MCF 10A (cell line): ENCODE results near the gene FBRSL1. TPM values are rescaled to one million over a fixed set of nuclear protein-coding genes. Genes with fewer than 3 reads are reported as not detected.
"Not testable (repeated sequence)": the region's sequence is repeated elsewhere in the genome, so short reads cannot be mapped to it uniquely, and the experiment has no call there.

Experiments used
- BruUV-seq: library from RNA; stranded (reverse); fragments of 400-500 nt; replicated peaks from 2 replicates; lab custom pipeline; 2021; lab: Mats Ljungman, UMichigan
- CTCF ChIA-PET: fragments of 300-600 bp; sonication (Branson Sonifier 250); formaldehyde crosslinking; extraction: SDS; loops from one replicate; lab custom pipeline; 2021; ENCODE audit warnings: antibody characterized with exemption, inconsistent platforms; lab: Yijun Ruan, JAX
- POLR2A ChIA-PET: fragments of 300-600, 350-650 bp; sonication (Branson Sonifier 250); formaldehyde crosslinking; extraction: SDS; loops from one replicate; lab custom pipeline; 2020; ENCODE audit warnings: antibody characterized with exemption, inconsistent platforms; lab: Yijun Ruan, JAX
- DNase-seq: peaks from one replicate; pipeline ENCODE4 v3.0.0-alpha.2; 2018; ENCODE audit not compliant: unreplicated experiment
- H3K27ac Mint-ChIP-seq: one replicate; pipeline ENCODE4 v1.8.0; 2022; ENCODE audit warnings: mild to moderate bottlenecking, low read depth, mixed read lengths; ENCODE audit not compliant: unreplicated experiment
- H3K27me3 Mint-ChIP-seq: one replicate; pipeline ENCODE4 v1.8.0; 2022; ENCODE audit warnings: mixed read lengths; ENCODE audit not compliant: insufficient read depth, unreplicated experiment
- H3K36me3 Mint-ChIP-seq: one replicate; pipeline ENCODE4 v1.8.0; 2022; ENCODE audit warnings: mild to moderate bottlenecking, moderate library complexity, mixed read lengths; ENCODE audit not compliant: insufficient read depth, unreplicated experiment
- H3K4me1 Mint-ChIP-seq: one replicate; pipeline ENCODE4 v1.8.0; 2022; ENCODE audit warnings: mixed read lengths; ENCODE audit not compliant: insufficient read depth, unreplicated experiment
- H3K4me3 Mint-ChIP-seq: one replicate; pipeline ENCODE4 v1.8.0; 2022; ENCODE audit warnings: mild to moderate bottlenecking, moderate library complexity, mixed read lengths; ENCODE audit not compliant: unreplicated experiment
- H3K9me3 Mint-ChIP-seq: one replicate; pipeline ENCODE4 v1.8.0; 2022; ENCODE audit warnings: mixed read lengths; ENCODE audit not compliant: unreplicated experiment
- intact Hi-C: fragments of 100-400 bp; cut with micrococcal nuclease; formaldehyde crosslinking; loops from 2 replicates; pipeline ENCODE4 v1.14.1; 2022
- total RNA-seq: library from RNA; stranded (reverse); gene quantifications from 2 replicates; pipeline ENCODE4 v1.2.3, GENCODE V29; 2022
- TF ChIP-seq, protein P1 (sequence below): fragments of 200-600 bp; IDR thresholded peaks from one replicate; pipeline ENCODE4 v1.8.0; 2022; ENCODE audit warnings: antibody characterized with exemption, mild to moderate bottlenecking; ENCODE audit not compliant: unreplicated experiment

Gene FBRSL1
- total RNA-seq, 1 experiment from 2014 or later = 47.4 TPM

- ChIA-PET CTCF (interaction anchor here (0.8 kb wide), 1 partner anchor 15 kb away, joined by 3 read pairs; no protein-coding TSS in a partner anchor), POLR2A (no interaction called here)
- Mint-ChIP-seq H3K9me3 (no peaks in the 10 kb centered on the region), H3K4me3 (no peak overlapping the region), H3K27ac (no peak overlapping the region), H3K27me3 (peaks cover 9% of the 10 kb centered on the region), H3K4me1 (no peaks in the 10 kb centered on the region), H3K36me3 (no peaks in the 10 kb centered on the region)
- TF ChIP-seq, protein P1, sequence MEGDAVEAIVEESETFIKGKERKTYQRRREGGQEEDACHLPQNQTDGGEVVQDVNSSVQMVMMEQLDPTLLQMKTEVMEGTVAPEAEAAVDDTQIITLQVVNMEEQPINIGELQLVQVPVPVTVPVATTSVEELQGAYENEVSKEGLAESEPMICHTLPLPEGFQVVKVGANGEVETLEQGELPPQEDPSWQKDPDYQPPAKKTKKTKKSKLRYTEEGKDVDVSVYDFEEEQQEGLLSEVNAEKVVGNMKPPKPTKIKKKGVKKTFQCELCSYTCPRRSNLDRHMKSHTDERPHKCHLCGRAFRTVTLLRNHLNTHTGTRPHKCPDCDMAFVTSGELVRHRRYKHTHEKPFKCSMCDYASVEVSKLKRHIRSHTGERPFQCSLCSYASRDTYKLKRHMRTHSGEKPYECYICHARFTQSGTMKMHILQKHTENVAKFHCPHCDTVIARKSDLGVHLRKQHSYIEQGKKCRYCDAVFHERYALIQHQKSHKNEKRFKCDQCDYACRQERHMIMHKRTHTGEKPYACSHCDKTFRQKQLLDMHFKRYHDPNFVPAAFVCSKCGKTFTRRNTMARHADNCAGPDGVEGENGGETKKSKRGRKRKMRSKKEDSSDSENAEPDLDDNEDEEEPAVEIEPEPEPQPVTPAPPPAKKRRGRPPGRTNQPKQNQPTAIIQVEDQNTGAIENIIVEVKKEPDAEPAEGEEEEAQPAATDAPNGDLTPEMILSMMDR = no peak
- no TSS peak for BruUV-seq
- no peak for DNase-seq
- intact Hi-C loops = no loop called here
These were observed 28.4 kb upstream of the FBRSL1 start for GRCh38 chr12:132461526-132461925.

DNA sequence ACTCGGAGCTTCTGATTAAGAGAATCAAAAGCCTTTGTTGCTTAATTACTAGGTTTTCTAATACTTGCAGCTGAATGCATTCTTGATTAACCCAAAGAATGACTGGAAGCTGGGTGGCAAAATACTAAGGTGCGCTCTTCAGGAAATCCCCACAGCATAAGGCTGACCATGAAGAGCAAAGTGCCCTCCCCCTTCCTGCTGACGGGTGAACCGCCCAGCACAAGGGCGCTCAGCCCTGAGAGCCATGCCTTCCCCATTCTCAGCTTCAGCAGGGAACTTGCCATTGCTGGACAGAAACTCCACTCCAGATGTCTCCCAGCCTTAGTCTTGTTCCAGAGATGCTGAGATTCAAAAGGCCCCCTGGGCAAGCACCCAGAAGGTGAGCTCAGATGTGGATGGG lies 27.2 kb upstream of the FBRSL1 start:
- no TSS peak for BruUV-seq
- Mint-ChIP-seq H3K36me3 (no peaks in the 10 kb centered on the region), H3K27ac (no peak overlapping the region), H3K4me1 (no peaks in the 10 kb centered on the region), H3K4me3 (no peak overlapping the region), H3K27me3 (peaks cover 10% of the 10 kb centered on the region), H3K9me3 (no peaks in the 10 kb centered on the region)
- ChIA-PET CTCF (no interaction called here), POLR2A (no interaction called here)
- intact Hi-C loops = no loop called here
- TF ChIP-seq, protein P1 = no peak
- DNase-seq = no peak

- H3K36me3 Mint-ChIP-seq, POLR2A ChIA-PET, H3K27me3 Mint-ChIP-seq, CTCF ChIA-PET, DNase-seq, H3K4me1 Mint-ChIP-seq, H3K4me3 Mint-ChIP-seq, H3K9me3 Mint-ChIP-seq, BruUV-seq, intact Hi-C loops, H3K27ac Mint-ChIP-seq: not testable (repeated sequence)
These were observed 26.5 kb upstream of the FBRSL1 start for GRCh38 chr12:132463284-132463924.

GRCh38 chr12:132464304-132464703 lies 25.6 kb upstream of the FBRSL1 start:
- H3K4me3 Mint-ChIP-seq, DNase-seq, intact Hi-C loops, H3K9me3 Mint-ChIP-seq, H3K36me3 Mint-ChIP-seq, H3K4me1 Mint-ChIP-seq, BruUV-seq, H3K27ac Mint-ChIP-seq, CTCF ChIA-PET, POLR2A ChIA-PET: not testable (repeated sequence)
- peaks cover 15% of the 10 kb centered on the region for H3K27me3 Mint-ChIP-seq

DNA sequence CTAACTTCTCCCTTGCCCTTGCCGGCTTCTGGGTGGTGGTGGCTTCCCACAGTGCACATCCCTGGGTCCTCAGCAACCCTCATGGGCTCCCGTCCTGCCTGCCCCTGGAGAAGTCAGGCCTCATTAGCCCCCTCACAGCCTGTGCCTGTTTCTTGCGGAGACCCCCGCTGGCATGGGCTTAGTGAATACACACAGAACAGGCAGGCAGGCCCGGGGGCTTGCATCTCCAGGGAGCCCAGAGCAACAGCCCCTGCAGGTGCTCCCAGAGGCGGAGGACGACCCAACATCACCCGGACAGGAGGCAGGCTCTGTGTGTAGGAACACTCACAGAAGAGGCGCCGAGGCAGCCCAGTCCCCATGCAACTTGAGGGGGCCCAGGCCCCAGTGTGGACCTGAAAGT lies 25.1 kb upstream of the FBRSL1 start:
- ChIA-PET POLR2A (no interaction called here), CTCF (no interaction called here)
- no peak for DNase-seq
- no peaks in the 10 kb centered on the region for H3K9me3 Mint-ChIP-seq
- intact Hi-C loops = no loop called here
- H3K4me3 Mint-ChIP-seq = no peak overlapping the region
- no peaks in the 10 kb centered on the region for H3K4me1 Mint-ChIP-seq
- H3K27me3 Mint-ChIP-seq = peaks cover 20% of the 10 kb centered on the region
- no peak overlapping the region for H3K27ac Mint-ChIP-seq
- H3K36me3 Mint-ChIP-seq = no peaks in the 10 kb centered on the region
- TF ChIP-seq, protein P1 = no peak
- no TSS peak for BruUV-seq
